ENCODE measurements around the gene HBD. TPM values are rescaled to one million over a fixed set of nuclear protein-coding genes. Genes with fewer than 3 reads are reported as not detected.

The HBD gene
- total and polyA plus RNA-seq, 2 donors = 1.1 to 1.3 TPM

- no peaks in the 10 kb centered on the region for H3K27me3 ChIP-seq (ENCODE audit: control insufficient read depth in 2 of 2, insufficient read depth in 1 of 2, low read length in 1 of 2)
- DNase-seq (ENCODE audit: low read depth in 6 of 9, low spot score in 9 of 9) = no peak
- H3K4me3 ChIP-seq (ENCODE audit: low read length in 2 of 2) = no peak overlapping the region
- H3K27ac ChIP-seq (ENCODE audit: low read depth in 1 of 2, low read length in 1 of 2) = no peak overlapping the region
- H3K36me3 ChIP-seq (ENCODE audit: control insufficient read depth in 2 of 2, insufficient read depth in 2 of 2, low read length in 1 of 2) = no peaks in the 10 kb centered on the region
- no peaks in the 10 kb centered on the region for H3K4me1 ChIP-seq (ENCODE audit: control insufficient read depth in 2 of 2, insufficient read depth in 2 of 2, low read length in 2 of 2)
- 95% methylated on average over 3 of the region's 3 CpGs for WGBS
- H3K9me3 ChIP-seq (ENCODE audit: control insufficient read depth in 2 of 2, insufficient read depth in 1 of 2, low read length in 1 of 2) = no peaks in the 10 kb centered on the region
Observed at GRCh38 chr11:5247472-5248192, 13.3 kb upstream of the HBD start.

DNA sequence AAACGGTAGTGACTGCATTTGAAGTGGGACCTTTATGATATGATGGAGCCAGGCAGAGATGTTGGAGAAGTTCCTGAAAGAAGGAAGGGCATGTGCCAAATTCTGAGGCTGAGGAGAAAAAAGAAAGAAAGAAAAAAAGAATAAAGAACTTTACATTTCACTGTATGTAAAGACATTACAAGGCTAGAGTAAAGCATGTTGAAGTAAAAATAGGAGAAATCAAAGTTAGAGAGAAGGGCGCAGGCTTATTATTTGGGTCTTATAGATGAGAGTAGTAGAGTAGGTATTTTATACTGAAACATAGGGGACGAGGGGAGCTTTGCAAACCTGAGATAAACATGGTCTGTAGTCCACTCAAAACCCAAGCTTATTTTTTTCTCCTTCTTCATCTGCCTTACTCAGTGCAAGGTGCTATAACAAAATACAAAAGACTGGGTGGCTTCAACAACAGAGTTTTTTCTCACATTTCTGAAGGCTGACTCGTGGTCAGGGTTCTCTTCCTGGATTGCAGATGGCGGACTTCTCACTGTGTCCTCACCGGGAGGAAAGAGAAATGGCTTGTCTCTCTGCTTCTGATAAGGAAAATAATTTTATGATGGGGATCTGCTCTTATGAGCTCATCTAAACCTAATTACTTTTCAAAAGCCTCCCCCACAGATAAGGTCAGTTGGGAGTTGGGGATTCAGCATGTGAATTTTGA lies 12.6 kb upstream of the HBD start:
- no peaks in the 10 kb centered on the region for H3K4me1 ChIP-seq (ENCODE audit: control insufficient read depth in 2 of 2, insufficient read depth in 2 of 2, low read length in 2 of 2)

DNA sequence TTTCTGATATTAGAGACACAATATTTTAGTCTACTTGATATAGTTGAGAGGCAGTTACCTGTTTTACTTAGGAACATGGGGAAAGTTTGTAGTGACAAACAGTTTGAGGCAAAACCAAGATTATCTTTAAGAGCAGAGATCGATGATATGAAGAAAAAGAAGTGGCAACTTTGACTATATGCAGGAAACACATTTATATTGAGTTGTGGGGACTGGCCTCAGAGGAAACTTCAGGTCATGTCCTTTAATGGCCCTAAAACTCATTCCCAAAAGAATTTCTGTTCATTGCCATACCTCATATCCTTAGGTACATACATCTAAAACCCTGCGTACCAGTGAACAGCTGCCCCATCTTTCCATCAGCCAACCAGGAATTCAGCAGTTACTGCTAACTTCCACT lies 10.9 kb upstream of the HBD start:
- no peak overlapping the region for H3K4me3 ChIP-seq (ENCODE audit: low read length in 2 of 2)
- H3K27me3 ChIP-seq (ENCODE audit: control insufficient read depth in 2 of 2, insufficient read depth in 1 of 2, low read length in 1 of 2) = no peaks in the 10 kb centered on the region
- H3K4me1 ChIP-seq (ENCODE audit: control insufficient read depth in 2 of 2, insufficient read depth in 2 of 2, low read length in 2 of 2) = no peaks in the 10 kb centered on the region
- no peak overlapping the region for H3K27ac ChIP-seq (ENCODE audit: low read depth in 1 of 2, low read length in 1 of 2)
- 77% methylated on average over 2 of the region's 2 CpGs for WGBS
- no peak for DNase-seq (ENCODE audit: low read depth in 6 of 9, low spot score in 9 of 9)
- H3K9me3 ChIP-seq (ENCODE audit: control insufficient read depth in 2 of 2, insufficient read depth in 1 of 2, low read length in 1 of 2) = no peaks in the 10 kb centered on the region
- H3K36me3 ChIP-seq (ENCODE audit: control insufficient read depth in 2 of 2, insufficient read depth in 2 of 2, low read length in 1 of 2) = no peaks in the 10 kb centered on the region

More for the DNA sequence above, 12.6 kb upstream of the HBD start:
- no peak for DNase-seq (ENCODE audit: low read depth in 6 of 9, low spot score in 9 of 9)
- WGBS = 73% methylated on average over 6 of the region's 6 CpGs
- Histone ChIP-seq H3K9me3 (ENCODE audit: control insufficient read depth in 2 of 2, insufficient read depth in 1 of 2, low read length in 1 of 2) (no peaks in the 10 kb centered on the region), H3K36me3 (ENCODE audit: control insufficient read depth in 2 of 2, insufficient read depth in 2 of 2, low read length in 1 of 2) (no peaks in the 10 kb centered on the region), H3K27ac (ENCODE audit: low read depth in 1 of 2, low read length in 1 of 2) (no peak overlapping the region), H3K27me3 (ENCODE audit: control insufficient read depth in 2 of 2, insufficient read depth in 1 of 2, low read length in 1 of 2) (no peaks in the 10 kb centered on the region), H3K4me3 (ENCODE audit: low read length in 2 of 2) (no peak overlapping the region)

- no peak for DNase-seq (ENCODE audit: low read depth in 6 of 9, low spot score in 9 of 9)
Observed at GRCh38 chr11:5243816-5244180, 9.5 kb upstream of the HBD start.

DNA sequence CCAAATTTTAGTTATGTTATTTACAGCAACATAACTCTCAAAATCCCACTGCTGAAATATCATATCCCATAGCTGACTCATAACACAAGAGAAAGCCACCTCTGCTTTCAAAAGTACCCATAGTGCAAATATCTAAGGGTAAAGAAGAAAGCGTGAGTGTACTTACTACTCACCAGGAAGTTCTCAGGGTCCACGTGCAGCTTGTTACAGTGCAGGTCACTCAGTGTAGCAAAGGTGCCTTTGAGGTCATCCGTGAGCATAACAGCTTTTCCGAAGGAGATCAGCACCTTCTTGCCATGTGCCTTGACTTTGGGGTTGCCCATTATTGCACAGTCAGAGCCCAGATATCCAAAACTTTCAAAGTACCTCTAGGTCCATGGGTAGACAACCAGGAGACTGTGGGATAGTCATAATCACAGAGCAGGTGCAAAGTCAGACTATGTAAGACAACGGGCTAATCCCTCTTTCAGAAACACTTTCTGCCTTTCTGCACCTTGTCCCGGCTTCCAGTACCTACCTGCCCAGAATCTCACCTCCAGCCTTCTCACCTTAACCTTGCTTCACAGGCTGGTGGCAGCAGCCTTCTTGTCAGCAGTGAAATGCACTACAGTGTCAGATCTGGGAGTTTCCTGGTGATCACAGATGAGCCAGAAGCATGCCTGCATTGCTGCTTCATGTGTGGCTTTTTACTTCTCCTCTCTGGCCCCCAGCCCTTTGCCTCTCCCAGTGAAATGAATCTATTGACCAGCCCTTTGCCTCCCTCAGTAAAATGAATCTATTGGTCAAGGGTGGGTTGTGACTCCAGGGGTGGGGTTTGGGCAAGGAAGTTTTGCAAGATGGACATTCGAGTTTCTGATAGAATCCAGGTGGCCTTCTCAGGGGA lies 8.9 kb upstream of the HBD start:
- no peaks in the 10 kb centered on the region for H3K27me3 ChIP-seq (ENCODE audit: control insufficient read depth in 2 of 2, insufficient read depth in 1 of 2, low read length in 1 of 2)
- H3K36me3 ChIP-seq (ENCODE audit: control insufficient read depth in 2 of 2, insufficient read depth in 2 of 2, low read length in 1 of 2) = no peaks in the 10 kb centered on the region
- 92% methylated on average over 7 of the region's 7 CpGs for whole genome bisulfite sequencing
- no peak for DNase-seq (ENCODE audit: low read depth in 6 of 9, low spot score in 9 of 9)
- H3K4me3 ChIP-seq (ENCODE audit: low read length in 2 of 2) = no peak overlapping the region
- no peak overlapping the region for H3K27ac ChIP-seq (ENCODE audit: low read depth in 1 of 2, low read length in 1 of 2)
- no peaks in the 10 kb centered on the region for H3K4me1 ChIP-seq (ENCODE audit: control insufficient read depth in 2 of 2, insufficient read depth in 2 of 2, low read length in 2 of 2)
- no peaks in the 10 kb centered on the region for H3K9me3 ChIP-seq (ENCODE audit: control insufficient read depth in 2 of 2, insufficient read depth in 1 of 2, low read length in 1 of 2)

More at GRCh38 chr11:5243816-5244180, 9.5 kb upstream of the HBD start:
- Histone ChIP-seq H3K9me3 (ENCODE audit: control insufficient read depth in 2 of 2, insufficient read depth in 1 of 2, low read length in 1 of 2) (no peaks in the 10 kb centered on the region), H3K27me3 (ENCODE audit: control insufficient read depth in 2 of 2, insufficient read depth in 1 of 2, low read length in 1 of 2) (no peaks in the 10 kb centered on the region), H3K36me3 (ENCODE audit: control insufficient read depth in 2 of 2, insufficient read depth in 2 of 2, low read length in 1 of 2) (no peaks in the 10 kb centered on the region), H3K27ac (ENCODE audit: low read depth in 1 of 2, low read length in 1 of 2) (no peak overlapping the region), H3K4me1 (ENCODE audit: control insufficient read depth in 2 of 2, insufficient read depth in 2 of 2, low read length in 2 of 2) (no peaks in the 10 kb centered on the region), H3K4me3 (ENCODE audit: low read length in 2 of 2) (no peak overlapping the region)
- WGBS = 94% methylated on average over 4 of the region's 4 CpGs

DNA sequence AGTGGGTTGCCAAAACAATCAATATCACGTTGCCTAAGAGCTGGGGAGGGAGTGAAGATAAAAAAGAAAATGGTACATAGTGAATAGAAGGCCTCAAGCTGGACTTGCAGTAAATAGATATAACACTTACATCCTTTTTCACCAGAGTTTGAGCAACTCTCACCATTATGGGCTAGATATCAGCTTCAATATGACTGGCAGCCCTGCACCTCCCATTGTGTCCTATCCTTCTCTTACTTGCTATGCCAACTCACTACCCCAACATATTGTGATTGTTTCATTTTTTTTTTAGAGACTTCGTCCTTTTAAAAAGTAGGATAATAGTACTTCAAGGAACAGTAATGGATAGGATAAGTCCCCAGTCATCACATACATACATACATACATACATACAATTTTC lies 7.9 kb upstream of the HBD start:
- no peak overlapping the region for H3K27ac ChIP-seq (ENCODE audit: low read depth in 1 of 2, low read length in 1 of 2)
- WGBS = 90% methylated on average over 2 of the region's 2 CpGs
- H3K4me1 ChIP-seq (ENCODE audit: control insufficient read depth in 2 of 2, insufficient read depth in 2 of 2, low read length in 2 of 2) = no peaks in the 10 kb centered on the region
- no peak overlapping the region for H3K4me3 ChIP-seq (ENCODE audit: low read length in 2 of 2)
- H3K36me3 ChIP-seq (ENCODE audit: control insufficient read depth in 2 of 2, insufficient read depth in 2 of 2, low read length in 1 of 2) = no peaks in the 10 kb centered on the region
- no peaks in the 10 kb centered on the region for H3K9me3 ChIP-seq (ENCODE audit: control insufficient read depth in 2 of 2, insufficient read depth in 1 of 2, low read length in 1 of 2)
- no peak for DNase-seq (ENCODE audit: low read depth in 6 of 9, low spot score in 9 of 9)
- H3K27me3 ChIP-seq (ENCODE audit: control insufficient read depth in 2 of 2, insufficient read depth in 1 of 2, low read length in 1 of 2) = no peaks in the 10 kb centered on the region

DNA sequence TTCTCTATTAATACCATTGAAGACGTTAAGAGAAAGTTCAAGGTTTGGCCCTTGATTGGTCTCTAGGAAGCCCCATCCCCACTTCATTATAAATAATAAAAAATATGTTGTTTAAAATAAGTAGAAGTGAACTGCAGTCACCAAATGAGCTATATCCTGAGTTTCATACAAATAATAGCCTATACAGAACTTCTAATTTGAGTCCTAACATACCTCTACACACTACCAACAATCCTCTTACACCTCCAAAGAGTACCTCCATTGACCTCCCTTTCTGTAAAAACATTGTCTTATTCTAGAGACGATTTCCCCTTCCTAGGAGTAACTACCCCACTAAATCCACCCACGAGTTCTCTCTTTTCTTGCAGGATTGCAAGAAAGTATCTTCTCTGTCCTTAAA lies 7.2 kb upstream of the HBD start:
- H3K4me3 ChIP-seq (ENCODE audit: low read length in 2 of 2) = no peak overlapping the region
- 85% methylated on average over 3 of the region's 3 CpGs for WGBS
- H3K27me3 ChIP-seq (ENCODE audit: control insufficient read depth in 2 of 2, insufficient read depth in 1 of 2, low read length in 1 of 2) = no peaks in the 10 kb centered on the region

DNA sequence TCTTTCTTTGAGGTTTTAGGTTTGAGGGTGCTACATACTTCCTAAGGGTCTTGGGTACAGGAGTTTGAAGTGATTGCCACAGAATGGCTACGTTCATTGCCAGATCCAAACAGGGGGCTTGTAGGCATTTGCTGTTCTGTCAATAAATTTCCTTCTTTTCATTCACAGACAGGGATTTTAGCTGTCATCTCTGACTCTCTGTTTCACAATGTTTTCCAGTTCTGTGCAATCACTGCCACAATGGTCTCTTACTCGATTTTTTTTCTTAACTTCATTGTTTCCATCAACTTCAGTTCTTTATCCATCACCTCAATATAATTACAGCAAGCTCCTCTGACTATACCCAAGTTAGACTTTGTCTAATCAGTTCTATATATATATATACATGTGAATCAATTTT lies 6.2 kb upstream of the HBD start:
- H3K9me3 ChIP-seq (ENCODE audit: control insufficient read depth in 2 of 2, insufficient read depth in 1 of 2, low read length in 1 of 2) = no peaks in the 10 kb centered on the region
- H3K27ac ChIP-seq (ENCODE audit: low read depth in 1 of 2, low read length in 1 of 2) = no peak overlapping the region
- no peak overlapping the region for H3K4me3 ChIP-seq (ENCODE audit: low read length in 2 of 2)
- no peaks in the 10 kb centered on the region for H3K36me3 ChIP-seq (ENCODE audit: control insufficient read depth in 2 of 2, insufficient read depth in 2 of 2, low read length in 1 of 2)
- no peaks in the 10 kb centered on the region for H3K27me3 ChIP-seq (ENCODE audit: control insufficient read depth in 2 of 2, insufficient read depth in 1 of 2, low read length in 1 of 2)
- H3K4me1 ChIP-seq (ENCODE audit: control insufficient read depth in 2 of 2, insufficient read depth in 2 of 2, low read length in 2 of 2) = no peaks in the 10 kb centered on the region
- DNase-seq (ENCODE audit: low read depth in 6 of 9, low spot score in 9 of 9) = no peak
- 95% methylated on average over 2 of the region's 2 CpGs for WGBS

More for the DNA sequence above, 7.2 kb upstream of the HBD start:
- Histone ChIP-seq H3K27ac (ENCODE audit: low read depth in 1 of 2, low read length in 1 of 2) (no peak overlapping the region), H3K36me3 (ENCODE audit: control insufficient read depth in 2 of 2, insufficient read depth in 2 of 2, low read length in 1 of 2) (no peaks in the 10 kb centered on the region), H3K4me1 (ENCODE audit: control insufficient read depth in 2 of 2, insufficient read depth in 2 of 2, low read length in 2 of 2) (no peaks in the 10 kb centered on the region), H3K9me3 (ENCODE audit: control insufficient read depth in 2 of 2, insufficient read depth in 1 of 2, low read length in 1 of 2) (no peaks in the 10 kb centered on the region)
- no peak for DNase-seq (ENCODE audit: low read depth in 6 of 9, low spot score in 9 of 9)

DNA sequence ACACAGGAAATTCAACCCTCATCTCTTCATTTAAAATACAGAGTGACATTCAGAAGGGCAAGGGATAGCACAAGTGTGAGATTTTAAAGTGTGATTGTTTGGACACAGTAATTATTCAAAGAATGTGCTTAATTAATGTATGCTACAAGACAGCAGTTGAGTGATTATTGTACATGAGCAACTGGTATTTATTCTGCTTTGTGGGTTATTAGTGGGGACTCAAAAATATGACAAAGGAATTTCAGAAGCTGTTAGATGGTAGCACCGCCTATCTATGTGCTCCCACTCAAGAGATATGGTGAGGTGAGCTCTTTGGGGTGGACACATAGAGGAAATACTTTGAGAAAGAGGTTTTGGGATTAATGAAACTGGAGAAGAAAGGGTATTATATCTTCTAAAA lies 5.8 kb upstream of the HBD start:
- Histone ChIP-seq H3K36me3 (ENCODE audit: control insufficient read depth in 2 of 2, insufficient read depth in 2 of 2, low read length in 1 of 2) (no peaks in the 10 kb centered on the region), H3K27ac (ENCODE audit: low read depth in 1 of 2, low read length in 1 of 2) (no peak overlapping the region), H3K4me1 (ENCODE audit: control insufficient read depth in 2 of 2, insufficient read depth in 2 of 2, low read length in 2 of 2) (no peaks in the 10 kb centered on the region), H3K9me3 (ENCODE audit: control insufficient read depth in 2 of 2, insufficient read depth in 1 of 2, low read length in 1 of 2) (no peaks in the 10 kb centered on the region), H3K4me3 (ENCODE audit: low read length in 2 of 2) (no peak overlapping the region), H3K27me3 (ENCODE audit: control insufficient read depth in 2 of 2, insufficient read depth in 1 of 2, low read length in 1 of 2) (no peaks in the 10 kb centered on the region)
- 96% methylated on average over 1 of the region's 1 CpG for WGBS
- DNase-seq (ENCODE audit: low read depth in 6 of 9, low spot score in 9 of 9) = no peak

All from thymus (tissue), 11 donors.